SJSA1 (cell line): ENCODE data around the gene CIDEC. TPM values are rescaled to one million over a fixed set of nuclear protein-coding genes. Genes with fewer than 3 reads are reported as not detected.

Experiments used
- total RNA-seq: library from RNA; depleted of rRNA; stranded (reverse); fragments of >200 nt; shearing (Covaris generic); gene quantifications from 2 replicates; pipeline ENCODE4 v1.2.3, GENCODE V29; 2014; rRNA removed

CIDEC gene
- total RNA-seq, 1 experiment from 2014 or later, result not detected

Other genes with a start within 250 kb of the CIDEC start
- 23.3 and 27.6 TPM in 2 replicates for gene MTMR14, start 230.7 kb downstream of the CIDEC start, total RNA-seq
- gene CPNE9, start 176.4 kb downstream of the CIDEC start, total RNA-seq, result not detected in 2 replicates
- gene BRPF1, start 148.5 kb downstream of the CIDEC start, total RNA-seq, result 12.2 and 18.5 TPM in 2 replicates
- gene OGG1, start 130.3 kb downstream of the CIDEC start, total RNA-seq, result 18.8 and 24.4 TPM in 2 replicates
- gene CAMK1, start 110.3 kb downstream of the CIDEC start, total RNA-seq, result 10.0 and 11.8 TPM in 2 replicates
- 102 and 111 TPM in 2 replicates for gene TADA3, start 87.8 kb downstream of the CIDEC start, total RNA-seq
- 185 and 270 TPM in 2 replicates for gene ARPC4, start 87.2 kb downstream of the CIDEC start, total RNA-seq
- gene TTLL3, start 70.0 kb downstream of the CIDEC start, total RNA-seq, result 2.3 and 5.8 TPM in 2 replicates
- 30.5 and 49.5 TPM in 2 replicates for gene RPUSD3, start 36.2 kb downstream of the CIDEC start, total RNA-seq
- 17.2 and 21.2 TPM in 2 replicates for gene JAGN1, start 10.4 kb upstream of the CIDEC start, total RNA-seq
- 0.37 and 0.56 TPM in 2 replicates for gene IL17RE, start 22.6 kb upstream of the CIDEC start, total RNA-seq
- gene IL17RC, start 36.8 kb upstream of the CIDEC start, total RNA-seq, result 12.6 and 19.5 TPM in 2 replicates
- 11.7 and 13.0 TPM in 2 replicates for gene CRELD1, start 53.6 kb upstream of the CIDEC start, total RNA-seq
- gene PRRT3, start 72.2 kb upstream of the CIDEC start, total RNA-seq, result 0.25 and 0.58 TPM in 2 replicates
- gene EMC3, start 106.6 kb upstream of the CIDEC start, total RNA-seq, result 34.6 and 86.3 TPM in 2 replicates
- gene FANCD2, start 146.2 kb upstream of the CIDEC start, total RNA-seq, result 30.0 and 36.7 TPM in 2 replicates
- gene FANCD2OS, start 228.0 kb upstream of the CIDEC start, total RNA-seq, result not detected in 2 replicates
- 46.7 and 112 TPM in 2 replicates for gene BRK1, start 235.4 kb upstream of the CIDEC start, total RNA-seq